ENCODE data around the gene MCF2L2. TPM values are rescaled to one million over a fixed set of nuclear protein-coding genes. Genes with fewer than 3 reads are reported as not detected.
"Not testable (repeated sequence)": the region's sequence is repeated elsewhere in the genome, so short reads cannot be mapped to it uniquely, and the experiment has no call there.

MCF2L2 gene
- total and polyA plus RNA-seq, 2 of the 13 experiments (the other 11 are each of a cell fraction or from before 2014, with no cell fraction given), result not detected

DNA sequence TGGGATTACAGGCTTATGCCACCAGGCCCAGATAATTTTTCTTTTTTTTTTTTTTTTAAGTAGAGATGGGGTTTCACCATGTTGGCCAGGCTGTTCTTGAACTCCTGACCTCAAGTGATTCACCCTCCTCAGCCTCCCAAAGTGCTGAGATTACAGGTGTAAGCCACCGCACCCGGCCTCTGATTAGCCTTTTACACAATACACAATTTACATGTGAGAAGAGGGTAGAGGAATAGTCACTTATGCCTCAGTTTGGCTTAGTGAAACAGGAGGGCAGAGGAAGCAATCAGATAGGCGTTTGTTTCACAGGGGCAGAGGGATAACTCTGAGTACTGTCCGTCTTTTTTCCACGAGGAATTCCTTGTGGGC is 56.8 kb downstream of the MCF2L2 start:
- ATAC-seq; CTCF ChIA-PET (ENCODE audit: low intra/inter-chr PET ratio, low total read pairs); H3K4me2 ChIP-seq (ENCODE audit: low read depth, low read length); H3K27ac ChIP-seq (ENCODE audit: extremely low read length, insufficient read depth, low read length); H3K79me2 ChIP-seq (ENCODE audit: insufficient read depth, low read length); H3K9ac ChIP-seq (ENCODE audit: insufficient read depth, low read depth, low read length); H3K4me3 ChIP-seq (replicated peaks in 1 of 3; ENCODE audit: insufficient read depth in 1 of 3, low read depth in 2 of 3, low read length in 3 of 3); POLR2A ChIA-PET; H4K20me1 ChIP-seq (ENCODE audit: insufficient read depth, low read length); H2AFZ ChIP-seq (ENCODE audit: low read length); in situ Hi-C loops (cut with HindIII; ENCODE audit: extremely low pct_ligation_motif_present, low pct_unique_long_range_greater_than_20kb); intact Hi-C loops (cut with micrococcal nuclease; ENCODE audit: unreplicated experiment); FAIRE-seq; DNase-seq (ENCODE audit: low spot score); H3K9me3 ChIP-seq (ENCODE audit: low read length); BruUV-seq (replicated peaks); H3K36me3 ChIP-seq (replicated peaks in 1 of 2; ENCODE audit: control insufficient read depth in 1 of 2, insufficient read depth in 2 of 2, low read length in 2 of 2); H3K4me1 ChIP-seq (ENCODE audit: insufficient read depth, low read length): not testable (repeated sequence)
- peaks cover 0 to 32% of the 10 kb centered on the region in 2 experiments; a peak in 4 of 5 replicates for H3K27me3 ChIP-seq (ENCODE audit: control insufficient read depth in 1 of 2, insufficient read depth in 2 of 2, low read length in 2 of 2)
- 0% methylated on average over 5 of the region's 5 CpGs for WGBS (ENCODE audit: low lambda C conversion rate)

DNA sequence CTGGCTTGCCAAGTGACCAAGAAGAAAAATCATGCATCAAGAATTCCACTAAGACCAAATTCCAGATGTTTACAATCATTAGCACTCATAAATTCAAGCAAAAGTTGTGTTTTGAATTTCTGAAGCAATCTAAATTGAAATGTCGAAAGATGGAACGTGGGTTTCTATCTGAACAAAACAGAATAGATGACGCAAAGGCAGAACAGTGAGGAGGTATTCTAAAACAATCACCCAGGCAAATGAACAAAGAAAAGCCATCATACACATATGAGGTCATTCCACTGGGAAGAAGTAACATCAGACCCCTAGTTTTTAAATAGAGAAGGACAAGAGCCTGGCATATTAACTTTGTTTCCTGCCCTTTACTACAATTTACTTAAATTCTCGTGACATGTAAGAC is 58.0 kb downstream of the MCF2L2 start:
- BruUV-seq (replicated peaks), result no TSS peak
- 13% methylated on average over 4 of the region's 4 CpGs for WGBS (ENCODE audit: low lambda C conversion rate)
- Histone ChIP-seq H3K36me3 (replicated peaks in 1 of 2; ENCODE audit: control insufficient read depth in 1 of 2, insufficient read depth in 2 of 2, low read length in 2 of 2) (no peaks in the 10 kb centered on the region), H3K27ac (ENCODE audit: extremely low read length, insufficient read depth, low read length) (no peak overlapping the region), H2AFZ (ENCODE audit: low read length) (no peak overlapping the region), H3K4me1 (ENCODE audit: insufficient read depth, low read length) (no peaks in the 10 kb centered on the region), H3K9me3 (ENCODE audit: low read length) (no peaks in the 10 kb centered on the region), H3K4me2 (ENCODE audit: low read depth, low read length) (no peak overlapping the region), H3K9ac (ENCODE audit: insufficient read depth, low read depth, low read length) (no peak overlapping the region), H3K79me2 (ENCODE audit: insufficient read depth, low read length) (no peaks in the 10 kb centered on the region), H3K27me3 (ENCODE audit: control insufficient read depth in 1 of 2, insufficient read depth in 2 of 2, low read length in 2 of 2) (peaks cover 0 to 21% of the 10 kb centered on the region in 2 experiments; a peak in 4 of 5 replicates), H4K20me1 (ENCODE audit: insufficient read depth, low read length) (no peaks in the 10 kb centered on the region), H3K4me3 (replicated peaks in 1 of 3; ENCODE audit: insufficient read depth in 1 of 3, low read depth in 2 of 3, low read length in 3 of 3) (no peak overlapping the region)
- no peak for DNase-seq (ENCODE audit: low spot score)
- in situ Hi-C loops (cut with HindIII; ENCODE audit: extremely low pct_ligation_motif_present, low pct_unique_long_range_greater_than_20kb) (no loop called here), intact Hi-C loops (cut with micrococcal nuclease; ENCODE audit: unreplicated experiment) (no loop called here)
- no peak for FAIRE-seq
- CTCF ChIA-PET (ENCODE audit: low intra/inter-chr PET ratio, low total read pairs), result no interaction called here
- ATAC-seq, result no peak
- POLR2A ChIA-PET, result no interaction called here
- TF ChIP-seq FOXM1 (CRISPR knock-in tag; IDR thresholded peaks at IDR 0.05) (no peak), FLYWCH1 (CRISPR knock-in tag; IDR thresholded peaks at IDR 0.05) (no peak), ZNF552 (CRISPR knock-in tag; IDR thresholded peaks at IDR 0.05; ENCODE audit: borderline replicate concordance) (no peak), RORA (CRISPR knock-in tag; IDR thresholded peaks at IDR 0.05) (no peak), ZNF616 (CRISPR knock-in tag; IDR thresholded peaks at IDR 0.05; ENCODE audit: low read depth) (no peak), JUN (CRISPR knock-in tag; IDR thresholded peaks at IDR 0.05) (no peak), SMAD9 (CRISPR knock-in tag; IDR thresholded peaks at IDR 0.05) (no peak)
- TF ChIP-seq, protein P1, sequence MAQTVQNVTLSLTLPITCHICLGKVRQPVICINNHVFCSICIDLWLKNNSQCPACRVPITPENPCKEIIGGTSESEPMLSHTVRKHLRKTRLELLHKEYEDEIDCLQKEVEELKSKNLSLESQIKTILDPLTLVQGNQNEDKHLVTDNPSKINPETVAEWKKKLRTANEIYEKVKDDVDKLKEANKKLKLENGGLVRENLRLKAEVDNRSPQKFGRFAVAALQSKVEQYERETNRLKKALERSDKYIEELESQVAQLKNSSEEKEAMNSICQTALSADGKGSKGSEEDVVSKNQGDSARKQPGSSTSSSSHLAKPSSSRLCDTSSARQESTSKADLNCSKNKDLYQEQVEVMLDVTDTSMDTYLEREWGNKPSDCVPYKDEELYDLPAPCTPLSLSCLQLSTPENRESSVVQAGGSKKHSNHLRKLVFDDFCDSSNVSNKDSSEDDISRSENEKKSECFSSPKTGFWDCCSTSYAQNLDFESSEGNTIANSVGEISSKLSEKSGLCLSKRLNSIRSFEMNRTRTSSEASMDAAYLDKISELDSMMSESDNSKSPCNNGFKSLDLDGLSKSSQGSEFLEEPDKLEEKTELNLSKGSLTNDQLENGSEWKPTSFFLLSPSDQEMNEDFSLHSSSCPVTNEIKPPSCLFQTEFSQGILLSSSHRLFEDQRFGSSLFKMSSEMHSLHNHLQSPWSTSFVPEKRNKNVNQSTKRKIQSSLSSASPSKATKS (CRISPR knock-in tag; IDR thresholded peaks at IDR 0.05), result no peak
- TF ChIP-seq, protein P2, sequence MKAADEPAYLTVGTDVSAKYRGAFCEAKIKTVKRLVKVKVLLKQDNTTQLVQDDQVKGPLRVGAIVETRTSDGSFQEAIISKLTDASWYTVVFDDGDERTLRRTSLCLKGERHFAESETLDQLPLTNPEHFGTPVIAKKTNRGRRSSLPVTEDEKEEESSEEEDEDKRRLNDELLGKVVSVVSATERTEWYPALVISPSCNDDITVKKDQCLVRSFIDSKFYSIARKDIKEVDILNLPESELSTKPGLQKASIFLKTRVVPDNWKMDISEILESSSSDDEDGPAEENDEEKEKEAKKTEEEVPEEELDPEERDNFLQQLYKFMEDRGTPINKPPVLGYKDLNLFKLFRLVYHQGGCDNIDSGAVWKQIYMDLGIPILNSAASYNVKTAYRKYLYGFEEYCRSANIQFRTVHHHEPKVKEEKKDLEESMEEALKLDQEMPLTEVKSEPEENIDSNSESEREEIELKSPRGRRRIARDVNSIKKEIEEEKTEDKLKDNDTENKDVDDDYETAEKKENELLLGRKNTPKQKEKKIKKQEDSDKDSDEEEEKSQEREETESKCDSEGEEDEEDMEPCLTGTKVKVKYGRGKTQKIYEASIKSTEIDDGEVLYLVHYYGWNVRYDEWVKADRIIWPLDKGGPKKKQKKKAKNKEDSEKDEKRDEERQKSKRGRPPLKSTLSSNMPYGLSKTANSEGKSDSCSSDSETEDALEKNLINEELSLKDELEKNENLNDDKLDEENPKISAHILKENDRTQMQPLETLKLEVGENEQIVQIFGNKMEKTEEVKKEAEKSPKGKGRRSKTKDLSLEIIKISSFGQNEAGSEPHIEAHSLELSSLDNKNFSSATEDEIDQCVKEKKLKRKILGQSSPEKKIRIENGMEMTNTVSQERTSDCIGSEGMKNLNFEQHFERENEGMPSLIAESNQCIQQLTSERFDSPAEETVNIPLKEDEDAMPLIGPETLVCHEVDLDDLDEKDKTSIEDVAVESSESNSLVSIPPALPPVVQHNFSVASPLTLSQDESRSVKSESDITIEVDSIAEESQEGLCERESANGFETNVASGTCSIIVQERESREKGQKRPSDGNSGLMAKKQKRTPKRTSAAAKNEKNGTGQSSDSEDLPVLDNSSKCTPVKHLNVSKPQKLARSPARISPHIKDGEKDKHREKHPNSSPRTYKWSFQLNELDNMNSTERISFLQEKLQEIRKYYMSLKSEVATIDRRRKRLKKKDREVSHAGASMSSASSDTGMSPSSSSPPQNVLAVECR (CRISPR knock-in tag; IDR thresholded peaks at IDR 0.05; ENCODE audit: borderline replicate concordance), result no peak
- TF ChIP-seq, protein P3, sequence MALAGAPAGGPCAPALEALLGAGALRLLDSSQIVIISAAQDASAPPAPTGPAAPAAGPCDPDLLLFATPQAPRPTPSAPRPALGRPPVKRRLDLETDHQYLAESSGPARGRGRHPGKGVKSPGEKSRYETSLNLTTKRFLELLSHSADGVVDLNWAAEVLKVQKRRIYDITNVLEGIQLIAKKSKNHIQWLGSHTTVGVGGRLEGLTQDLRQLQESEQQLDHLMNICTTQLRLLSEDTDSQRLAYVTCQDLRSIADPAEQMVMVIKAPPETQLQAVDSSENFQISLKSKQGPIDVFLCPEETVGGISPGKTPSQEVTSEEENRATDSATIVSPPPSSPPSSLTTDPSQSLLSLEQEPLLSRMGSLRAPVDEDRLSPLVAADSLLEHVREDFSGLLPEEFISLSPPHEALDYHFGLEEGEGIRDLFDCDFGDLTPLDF (CRISPR knock-in tag; IDR thresholded peaks at IDR 0.05), result no peak
- TF ChIP-seq, protein P4, sequence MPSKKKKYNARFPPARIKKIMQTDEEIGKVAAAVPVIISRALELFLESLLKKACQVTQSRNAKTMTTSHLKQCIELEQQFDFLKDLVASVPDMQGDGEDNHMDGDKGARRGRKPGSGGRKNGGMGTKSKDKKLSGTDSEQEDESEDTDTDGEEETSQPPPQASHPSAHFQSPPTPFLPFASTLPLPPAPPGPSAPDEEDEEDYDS (CRISPR knock-in tag; IDR thresholded peaks at IDR 0.05), result no peak

All from HepG2 (cell line).